Measurements from ENCODE around the gene ANGEL2.

DNA sequence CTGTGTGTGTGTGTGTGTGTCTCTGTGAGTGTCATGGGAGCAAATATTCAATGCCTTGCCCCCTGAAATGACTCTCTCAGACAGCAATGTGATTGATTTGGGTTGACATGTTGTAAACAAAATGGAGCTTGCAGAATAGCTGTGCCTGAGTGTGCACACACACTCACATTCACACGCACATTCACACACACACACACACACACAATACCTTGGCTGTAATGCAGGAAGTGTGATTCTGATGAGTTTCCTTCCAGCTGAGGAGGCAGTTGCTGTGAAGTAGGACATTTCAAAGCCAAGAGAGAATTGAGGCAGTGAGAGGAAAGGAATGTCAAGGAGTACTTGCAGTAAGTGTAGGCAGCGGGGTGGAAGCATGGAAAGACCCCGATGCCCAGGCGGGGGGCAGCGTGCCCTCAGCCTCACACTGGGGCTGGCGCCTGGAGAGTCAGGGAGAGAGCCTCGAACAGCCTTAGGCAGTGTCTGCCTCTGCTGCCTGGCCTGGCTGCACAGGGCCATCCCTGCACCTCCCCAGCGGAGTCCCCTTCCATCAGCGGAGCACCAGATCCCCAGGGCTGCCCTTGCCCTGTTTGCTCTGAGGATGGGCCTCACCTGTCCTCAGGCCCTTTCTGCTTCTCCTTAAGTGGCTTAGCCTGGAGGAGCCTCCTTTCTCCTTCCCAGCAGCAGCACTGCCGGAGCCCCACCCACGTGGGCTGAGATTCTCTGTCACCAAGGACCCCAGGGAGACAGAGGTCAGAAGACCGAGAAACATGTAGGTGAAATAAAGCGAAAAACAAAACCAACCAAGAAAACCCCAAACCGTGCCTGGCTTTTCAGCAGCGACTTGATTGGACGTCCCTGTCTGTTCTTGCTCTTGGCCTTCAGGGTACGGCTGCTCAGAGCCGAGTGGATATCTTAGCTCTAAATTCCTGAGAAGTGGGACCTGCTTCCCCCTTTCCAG, 56.1 kb downstream of the ANGEL2 start:
- no peak for TF ChIP-seq ARNTL (CRISPR knock-in tag; IDR thresholded peaks at IDR 0.05; ENCODE audit: borderline replicate concordance, low read depth)
- TF ChIP-seq, protein P1, sequence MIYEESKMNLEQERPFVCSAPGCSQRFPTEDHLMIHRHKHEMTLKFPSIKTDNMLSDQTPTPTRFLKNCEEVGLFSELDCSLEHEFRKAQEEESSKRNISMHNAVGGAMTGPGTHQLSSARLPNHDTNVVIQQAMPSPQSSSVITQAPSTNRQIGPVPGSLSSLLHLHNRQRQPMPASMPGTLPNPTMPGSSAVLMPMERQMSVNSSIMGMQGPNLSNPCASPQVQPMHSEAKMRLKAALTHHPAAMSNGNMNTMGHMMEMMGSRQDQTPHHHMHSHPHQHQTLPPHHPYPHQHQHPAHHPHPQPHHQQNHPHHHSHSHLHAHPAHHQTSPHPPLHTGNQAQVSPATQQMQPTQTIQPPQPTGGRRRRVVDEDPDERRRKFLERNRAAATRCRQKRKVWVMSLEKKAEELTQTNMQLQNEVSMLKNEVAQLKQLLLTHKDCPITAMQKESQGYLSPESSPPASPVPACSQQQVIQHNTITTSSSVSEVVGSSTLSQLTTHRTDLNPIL (CRISPR knock-in tag; IDR thresholded peaks at IDR 0.05; ENCODE audit: low read depth) = no peak
- no peak for TF ChIP-seq OSR1 (CRISPR knock-in tag; IDR thresholded peaks at IDR 0.05)
- TF ChIP-seq, protein P2, sequence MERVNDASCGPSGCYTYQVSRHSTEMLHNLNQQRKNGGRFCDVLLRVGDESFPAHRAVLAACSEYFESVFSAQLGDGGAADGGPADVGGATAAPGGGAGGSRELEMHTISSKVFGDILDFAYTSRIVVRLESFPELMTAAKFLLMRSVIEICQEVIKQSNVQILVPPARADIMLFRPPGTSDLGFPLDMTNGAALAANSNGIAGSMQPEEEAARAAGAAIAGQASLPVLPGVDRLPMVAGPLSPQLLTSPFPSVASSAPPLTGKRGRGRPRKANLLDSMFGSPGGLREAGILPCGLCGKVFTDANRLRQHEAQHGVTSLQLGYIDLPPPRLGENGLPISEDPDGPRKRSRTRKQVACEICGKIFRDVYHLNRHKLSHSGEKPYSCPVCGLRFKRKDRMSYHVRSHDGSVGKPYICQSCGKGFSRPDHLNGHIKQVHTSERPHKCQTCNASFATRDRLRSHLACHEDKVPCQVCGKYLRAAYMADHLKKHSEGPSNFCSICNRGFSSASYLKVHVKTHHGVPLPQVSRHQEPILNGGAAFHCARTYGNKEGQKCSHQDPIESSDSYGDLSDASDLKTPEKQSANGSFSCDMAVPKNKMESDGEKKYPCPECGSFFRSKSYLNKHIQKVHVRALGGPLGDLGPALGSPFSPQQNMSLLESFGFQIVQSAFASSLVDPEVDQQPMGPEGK (CRISPR knock-in tag; IDR thresholded peaks at IDR 0.05; ENCODE audit: borderline replicate concordance) = no peak
- TF ChIP-seq, protein P3, sequence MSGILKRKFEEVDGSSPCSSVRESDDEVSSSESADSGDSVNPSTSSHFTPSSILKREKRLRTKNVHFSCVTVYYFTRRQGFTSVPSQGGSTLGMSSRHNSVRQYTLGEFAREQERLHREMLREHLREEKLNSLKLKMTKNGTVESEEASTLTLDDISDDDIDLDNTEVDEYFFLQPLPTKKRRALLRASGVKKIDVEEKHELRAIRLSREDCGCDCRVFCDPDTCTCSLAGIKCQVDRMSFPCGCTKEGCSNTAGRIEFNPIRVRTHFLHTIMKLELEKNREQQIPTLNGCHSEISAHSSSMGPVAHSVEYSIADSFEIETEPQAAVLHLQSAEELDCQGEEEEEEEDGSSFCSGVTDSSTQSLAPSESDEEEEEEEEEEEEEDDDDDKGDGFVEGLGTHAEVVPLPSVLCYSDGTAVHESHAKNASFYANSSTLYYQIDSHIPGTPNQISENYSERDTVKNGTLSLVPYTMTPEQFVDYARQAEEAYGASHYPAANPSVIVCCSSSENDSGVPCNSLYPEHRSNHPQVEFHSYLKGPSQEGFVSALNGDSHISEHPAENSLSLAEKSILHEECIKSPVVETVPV (CRISPR knock-in tag; IDR thresholded peaks at IDR 0.05) = no peak
- TF ChIP-seq RARB (CRISPR knock-in tag; IDR thresholded peaks at IDR 0.05) = no peak
- no peak for TF ChIP-seq ESRRG (CRISPR knock-in tag; IDR thresholded peaks at IDR 0.05)
- TF ChIP-seq, protein P4, sequence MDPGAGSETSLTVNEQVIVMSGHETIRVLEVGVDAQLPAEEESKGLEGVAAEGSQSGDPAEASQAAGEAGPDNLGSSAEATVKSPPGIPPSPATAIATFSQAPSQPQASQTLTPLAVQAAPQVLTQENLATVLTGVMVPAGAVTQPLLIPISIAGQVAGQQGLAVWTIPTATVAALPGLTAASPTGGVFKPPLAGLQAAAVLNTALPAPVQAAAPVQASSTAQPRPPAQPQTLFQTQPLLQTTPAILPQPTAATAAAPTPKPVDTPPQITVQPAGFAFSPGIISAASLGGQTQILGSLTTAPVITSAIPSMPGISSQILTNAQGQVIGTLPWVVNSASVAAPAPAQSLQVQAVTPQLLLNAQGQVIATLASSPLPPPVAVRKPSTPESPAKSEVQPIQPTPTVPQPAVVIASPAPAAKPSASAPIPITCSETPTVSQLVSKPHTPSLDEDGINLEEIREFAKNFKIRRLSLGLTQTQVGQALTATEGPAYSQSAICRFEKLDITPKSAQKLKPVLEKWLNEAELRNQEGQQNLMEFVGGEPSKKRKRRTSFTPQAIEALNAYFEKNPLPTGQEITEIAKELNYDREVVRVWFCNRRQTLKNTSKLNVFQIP (CRISPR knock-in tag; IDR thresholded peaks at IDR 0.05; ENCODE audit: borderline replicate concordance, low read depth) = no peak
- TF ChIP-seq GLIS3 (CRISPR knock-in tag; IDR thresholded peaks at IDR 0.05) = no peak
- no peak for TF ChIP-seq CSDC2 (CRISPR knock-in tag; IDR thresholded peaks at IDR 0.05)
- TF ChIP-seq ZC3H10 (CRISPR knock-in tag; IDR thresholded peaks at IDR 0.05) = no peak
- no peak for TF ChIP-seq ZNF565 (CRISPR knock-in tag; conservative IDR thresholded peaks at IDR 0.05; ENCODE audit: low read depth)
